HepG2 (cell line): ENCODE measurements around the gene FAAP100. TPM values are rescaled to one million over a fixed set of nuclear protein-coding genes. Genes with fewer than 3 reads are reported as not detected.

Source experiments
- FOXA1 ChIP-seq, 2 experiments: fragments of 450-650 bp in 1 of 2; sonication (generic) in 1 of 2; formaldehyde crosslinking in 1 of 2; IDR thresholded peaks; 2 replicates each; pipeline versions ENCODE4 v1.4.0 to v1.6.1; 2016 to 2020; ENCODE audit warnings: missing genetic modification reagents in 1 of 2
- MIXL1 ChIP-seq: IDR thresholded peaks from 2 replicates; pipeline ENCODE4 v1.6.1; 2016
- MTA1 ChIP-seq: sonication (generic); formaldehyde crosslinking; IDR thresholded peaks from 2 replicates; pipeline ENCODE4 v1.4.0; 2020; ENCODE audit warnings: missing genetic modification reagents, mild to moderate bottlenecking, borderline replicate concordance
- PAF1 ChIP-seq: IDR thresholded peaks from 2 replicates; pipeline ENCODE4 v1.6.1; 2016; ENCODE audit warnings: missing genetic modification reagents, missing compliant biosample characterization
- PAWR ChIP-seq: sonication (generic); formaldehyde crosslinking; IDR thresholded peaks from 2 replicates; pipeline ENCODE4 v1.4.0; 2020; ENCODE audit warnings: missing genetic modification reagents, mild to moderate bottlenecking, borderline replicate concordance
- RBFOX2 ChIP-seq: fragments of 200-400 bp; formaldehyde crosslinking; IDR thresholded peaks from 2 replicates; pipeline ENCODE4 v1.6.1; 2017; ENCODE audit warnings: low read depth, mild to moderate bottlenecking, low read length
- RBM22 ChIP-seq: fragments of 200-400 bp; formaldehyde crosslinking; optimal IDR thresholded peaks from 2 replicates; pipeline ENCODE3; 2017; ENCODE audit warnings: mild to moderate bottlenecking, low read length, moderate library complexity
- RXRA ChIP-seq: sonication (generic); formaldehyde crosslinking; IDR thresholded peaks from 2 replicates; pipeline ENCODE4 v1.5.1; 2020; ENCODE audit warnings: missing genetic modification reagents
- TCF12 ChIP-seq, 2 experiments: fragments of 450-650 bp in 1 of 2; sonication (generic) in 1 of 2; formaldehyde crosslinking in 1 of 2; IDR thresholded peaks; 2 replicates each; pipeline versions ENCODE4 v1.6.1 to v1.8.0; 2017 to 2022; ENCODE audit warnings: antibody characterized with exemption in 1 of 2, mild to moderate bottlenecking in 1 of 2, missing genetic modification reagents in 1 of 2, moderate library complexity in 1 of 2
- TOPORS ChIP-seq: sonication (generic); formaldehyde crosslinking; IDR thresholded peaks from 2 replicates; pipeline ENCODE4 v1.8.0; 2023; ENCODE audit warnings: mild to moderate bottlenecking, missing genetic modification reagents
- ZBTB42 ChIP-seq: sonication (generic); formaldehyde crosslinking; IDR thresholded peaks from 2 replicates; pipeline ENCODE4 v1.5.0; 2020; ENCODE audit warnings: mild to moderate bottlenecking, missing genetic modification reagents
- ZFY ChIP-seq: sonication (generic); formaldehyde crosslinking; IDR thresholded peaks from 2 replicates; pipeline ENCODE4 v1.4.0; 2020; ENCODE audit warnings: missing genetic modification reagents
- ZNF761 ChIP-seq: sonication (generic); formaldehyde crosslinking; conservative IDR thresholded peaks from 2 replicates; pipeline ENCODE4 v1.4.0; 2020; ENCODE audit warnings: mild to moderate bottlenecking, missing genetic modification reagents
- polyA plus RNA-seq, 8 experiments: library from polyadenylated mRNA; depleted of rRNA in 3 of 8; stranded (reverse) in 7 of 8; unstranded in 1 of 8; fragments of >200 nt; fragmentation: Illumina TruSeq in 4 of 8; extraction: Trizol in 4 of 8; gene quantifications; 2 replicates each; pipeline versions ENCODE4 v1.2.1 to v1.2.3, GENCODE V29; 2011 to 2016; ENCODE audit warnings: low read depth in 4 of 8, missing spikeins in 1 of 8, mixed read lengths in 1 of 8; ENCODE audit not compliant: insufficient read depth in 1 of 8
- total RNA-seq, 5 experiments: library from RNA; depleted of rRNA; stranded (reverse); fragments of >200 nt; fragmentation: Illumina TruSeq; extraction: Trizol; gene quantifications; 2 replicates each; pipeline ENCODE4 v1.2.3, GENCODE V29; 2016; ENCODE audit warnings: low read depth in 1 of 5
- TF ChIP-seq, protein P1 (sequence below): sonication (generic); formaldehyde crosslinking; IDR thresholded peaks from 2 replicates; pipeline ENCODE4; 2020; ENCODE audit warnings: missing genetic modification reagents, mild to moderate bottlenecking, borderline replicate concordance
- TF ChIP-seq, protein P2 (sequence below): sonication (generic); formaldehyde crosslinking; IDR thresholded peaks from 2 replicates; pipeline ENCODE4 v1.4.0; 2020; ENCODE audit warnings: missing genetic modification reagents
- TF ChIP-seq, protein P3 (sequence below): sonication (generic); formaldehyde crosslinking; IDR thresholded peaks from 2 replicates; pipeline ENCODE4 v1.8.0; 2022; ENCODE audit warnings: missing genetic modification reagents, mild to moderate bottlenecking, moderate library complexity, borderline replicate concordance
- TF ChIP-seq, protein P4 (sequence below), 2 experiments: sonication (generic) in 1 of 2; formaldehyde crosslinking in 1 of 2; IDR thresholded peaks; 2 replicates each; pipeline versions ENCODE4 v1.6.1 to v1.9.0; 2014 to 2022; ENCODE audit warnings: antibody characterized with exemption in 1 of 2, borderline replicate concordance in 1 of 2, inconsistent platforms in 1 of 2, low read depth in 1 of 2, missing genetic modification reagents in 1 of 2

Gene FAAP100
- total and polyA plus RNA-seq, 2 of the 13 experiments (the other 11 are each of a cell fraction or from before 2014, with no cell fraction given) = 7.6 to 20.8 TPM

DNA sequence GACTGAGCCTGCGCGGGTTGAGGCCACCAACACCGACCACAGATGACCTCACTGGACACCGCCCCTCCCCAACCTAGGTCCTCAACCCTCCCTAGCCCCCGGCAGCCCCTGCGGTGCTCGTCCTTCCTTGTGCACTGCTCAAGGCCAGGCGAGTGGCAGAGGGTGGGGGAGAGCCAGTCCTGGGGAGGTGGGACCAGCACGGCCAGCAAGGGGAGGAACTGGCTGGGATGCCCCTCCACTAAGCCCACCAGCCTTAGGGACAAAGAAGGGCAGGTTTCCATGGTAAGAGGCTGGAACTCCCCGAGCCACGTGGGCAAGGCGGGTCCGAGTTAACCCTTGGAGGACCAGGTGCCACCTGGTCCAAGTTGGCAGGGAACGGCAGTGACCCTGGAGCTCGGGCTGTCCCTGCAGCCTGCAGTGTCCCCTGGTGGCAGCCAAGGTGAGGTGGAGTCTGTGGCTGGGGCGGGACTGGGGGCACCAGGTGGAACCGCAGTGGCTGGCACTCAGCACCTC is 14.8 kb downstream of the FAAP100 start (continued):
- TF ChIP-seq PAF1 = no peak
- peak; percentile 66 for TF ChIP-seq RBM22
- no peak for TF ChIP-seq PAWR
- TF ChIP-seq ZNF761 (CRISPR knock-in tag) = no peak; the same call in 1 of the 2 replicates
- TF ChIP-seq, protein P1, sequence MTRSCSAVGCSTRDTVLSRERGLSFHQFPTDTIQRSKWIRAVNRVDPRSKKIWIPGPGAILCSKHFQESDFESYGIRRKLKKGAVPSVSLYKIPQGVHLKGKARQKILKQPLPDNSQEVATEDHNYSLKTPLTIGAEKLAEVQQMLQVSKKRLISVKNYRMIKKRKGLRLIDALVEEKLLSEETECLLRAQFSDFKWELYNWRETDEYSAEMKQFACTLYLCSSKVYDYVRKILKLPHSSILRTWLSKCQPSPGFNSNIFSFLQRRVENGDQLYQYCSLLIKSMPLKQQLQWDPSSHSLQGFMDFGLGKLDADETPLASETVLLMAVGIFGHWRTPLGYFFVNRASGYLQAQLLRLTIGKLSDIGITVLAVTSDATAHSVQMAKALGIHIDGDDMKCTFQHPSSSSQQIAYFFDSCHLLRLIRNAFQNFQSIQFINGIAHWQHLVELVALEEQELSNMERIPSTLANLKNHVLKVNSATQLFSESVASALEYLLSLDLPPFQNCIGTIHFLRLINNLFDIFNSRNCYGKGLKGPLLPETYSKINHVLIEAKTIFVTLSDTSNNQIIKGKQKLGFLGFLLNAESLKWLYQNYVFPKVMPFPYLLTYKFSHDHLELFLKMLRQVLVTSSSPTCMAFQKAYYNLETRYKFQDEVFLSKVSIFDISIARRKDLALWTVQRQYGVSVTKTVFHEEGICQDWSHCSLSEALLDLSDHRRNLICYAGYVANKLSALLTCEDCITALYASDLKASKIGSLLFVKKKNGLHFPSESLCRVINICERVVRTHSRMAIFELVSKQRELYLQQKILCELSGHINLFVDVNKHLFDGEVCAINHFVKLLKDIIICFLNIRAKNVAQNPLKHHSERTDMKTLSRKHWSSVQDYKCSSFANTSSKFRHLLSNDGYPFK (CRISPR knock-in tag) = no peak
- TF ChIP-seq TCF12 (IDR thresholded peaks at IDR 0.05) = no peak
- TF ChIP-seq TCF12 (CRISPR knock-in tag; IDR thresholded peaks at IDR 0.05) = no peak
- TF ChIP-seq MTA1 (CRISPR knock-in tag) = peak; percentile 66; the same call in 1 of the 2 replicates
- TF ChIP-seq FOXA1 (IDR thresholded peaks at IDR 0.05) = no peak
- TF ChIP-seq FOXA1 (CRISPR knock-in tag; IDR thresholded peaks at IDR 0.05) = 0 out of 2 replicates have a peak, but pooled peaks have one; percentile 8
- TF ChIP-seq, protein P2, sequence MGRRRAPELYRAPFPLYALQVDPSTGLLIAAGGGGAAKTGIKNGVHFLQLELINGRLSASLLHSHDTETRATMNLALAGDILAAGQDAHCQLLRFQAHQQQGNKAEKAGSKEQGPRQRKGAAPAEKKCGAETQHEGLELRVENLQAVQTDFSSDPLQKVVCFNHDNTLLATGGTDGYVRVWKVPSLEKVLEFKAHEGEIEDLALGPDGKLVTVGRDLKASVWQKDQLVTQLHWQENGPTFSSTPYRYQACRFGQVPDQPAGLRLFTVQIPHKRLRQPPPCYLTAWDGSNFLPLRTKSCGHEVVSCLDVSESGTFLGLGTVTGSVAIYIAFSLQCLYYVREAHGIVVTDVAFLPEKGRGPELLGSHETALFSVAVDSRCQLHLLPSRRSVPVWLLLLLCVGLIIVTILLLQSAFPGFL (CRISPR knock-in tag) = no peak
- TF ChIP-seq, protein P3, sequence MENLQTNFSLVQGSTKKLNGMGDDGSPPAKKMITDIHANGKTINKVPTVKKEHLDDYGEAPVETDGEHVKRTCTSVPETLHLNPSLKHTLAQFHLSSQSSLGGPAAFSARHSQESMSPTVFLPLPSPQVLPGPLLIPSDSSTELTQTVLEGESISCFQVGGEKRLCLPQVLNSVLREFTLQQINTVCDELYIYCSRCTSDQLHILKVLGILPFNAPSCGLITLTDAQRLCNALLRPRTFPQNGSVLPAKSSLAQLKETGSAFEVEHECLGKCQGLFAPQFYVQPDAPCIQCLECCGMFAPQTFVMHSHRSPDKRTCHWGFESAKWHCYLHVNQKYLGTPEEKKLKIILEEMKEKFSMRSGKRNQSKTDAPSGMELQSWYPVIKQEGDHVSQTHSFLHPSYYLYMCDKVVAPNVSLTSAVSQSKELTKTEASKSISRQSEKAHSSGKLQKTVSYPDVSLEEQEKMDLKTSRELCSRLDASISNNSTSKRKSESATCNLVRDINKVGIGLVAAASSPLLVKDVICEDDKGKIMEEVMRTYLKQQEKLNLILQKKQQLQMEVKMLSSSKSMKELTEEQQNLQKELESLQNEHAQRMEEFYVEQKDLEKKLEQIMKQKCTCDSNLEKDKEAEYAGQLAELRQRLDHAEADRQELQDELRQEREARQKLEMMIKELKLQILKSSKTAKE = no peak
- TF ChIP-seq RXRA (CRISPR knock-in tag) = peak; percentile 55; the same call in 1 of the 2 replicates
- TF ChIP-seq TOPORS (CRISPR knock-in tag) = no peak
- 0 out of 2 replicates have a peak, but pooled peaks have one; percentile 19 for TF ChIP-seq RBFOX2
- TF ChIP-seq, protein P4, sequence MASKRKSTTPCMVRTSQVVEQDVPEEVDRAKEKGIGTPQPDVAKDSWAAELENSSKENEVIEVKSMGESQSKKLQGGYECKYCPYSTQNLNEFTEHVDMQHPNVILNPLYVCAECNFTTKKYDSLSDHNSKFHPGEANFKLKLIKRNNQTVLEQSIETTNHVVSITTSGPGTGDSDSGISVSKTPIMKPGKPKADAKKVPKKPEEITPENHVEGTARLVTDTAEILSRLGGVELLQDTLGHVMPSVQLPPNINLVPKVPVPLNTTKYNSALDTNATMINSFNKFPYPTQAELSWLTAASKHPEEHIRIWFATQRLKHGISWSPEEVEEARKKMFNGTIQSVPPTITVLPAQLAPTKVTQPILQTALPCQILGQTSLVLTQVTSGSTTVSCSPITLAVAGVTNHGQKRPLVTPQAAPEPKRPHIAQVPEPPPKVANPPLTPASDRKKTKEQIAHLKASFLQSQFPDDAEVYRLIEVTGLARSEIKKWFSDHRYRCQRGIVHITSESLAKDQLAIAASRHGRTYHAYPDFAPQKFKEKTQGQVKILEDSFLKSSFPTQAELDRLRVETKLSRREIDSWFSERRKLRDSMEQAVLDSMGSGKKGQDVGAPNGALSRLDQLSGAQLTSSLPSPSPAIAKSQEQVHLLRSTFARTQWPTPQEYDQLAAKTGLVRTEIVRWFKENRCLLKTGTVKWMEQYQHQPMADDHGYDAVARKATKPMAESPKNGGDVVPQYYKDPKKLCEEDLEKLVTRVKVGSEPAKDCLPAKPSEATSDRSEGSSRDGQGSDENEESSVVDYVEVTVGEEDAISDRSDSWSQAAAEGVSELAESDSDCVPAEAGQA (IDR thresholded peaks at IDR 0.05; ENCODE audit: low read depth) = no peak
- TF ChIP-seq, protein P4 (CRISPR knock-in tag; IDR thresholded peaks at IDR 0.05; ENCODE audit: borderline replicate concordance) = no peak
- TF ChIP-seq MIXL1 (CRISPR knock-in tag) = no peak
- TF ChIP-seq ZBTB42 (CRISPR knock-in tag) = no peak
- TF ChIP-seq ZFY (CRISPR knock-in tag) = 0 out of 2 replicates have a peak, but pooled peaks have one; percentile 1
